ENCODE measurements around the gene TALDO1.

TALDO1 gene

DNA sequence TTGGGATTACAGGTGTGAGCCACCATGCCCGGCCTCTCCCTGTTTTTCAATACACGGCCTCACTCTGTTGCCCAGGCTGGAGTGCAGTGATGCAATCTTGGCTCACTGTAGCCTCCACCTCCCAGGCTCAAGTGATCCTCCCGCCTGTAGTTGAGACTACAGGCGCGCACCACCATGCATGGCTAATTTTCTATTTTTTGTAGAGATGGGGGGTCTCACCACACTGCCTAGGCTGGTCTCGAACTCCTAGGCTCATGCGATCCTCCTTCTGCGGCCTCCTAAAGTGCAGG lies 18.5 kb downstream of the TALDO1 start:
- TF ChIP-seq, protein P1, sequence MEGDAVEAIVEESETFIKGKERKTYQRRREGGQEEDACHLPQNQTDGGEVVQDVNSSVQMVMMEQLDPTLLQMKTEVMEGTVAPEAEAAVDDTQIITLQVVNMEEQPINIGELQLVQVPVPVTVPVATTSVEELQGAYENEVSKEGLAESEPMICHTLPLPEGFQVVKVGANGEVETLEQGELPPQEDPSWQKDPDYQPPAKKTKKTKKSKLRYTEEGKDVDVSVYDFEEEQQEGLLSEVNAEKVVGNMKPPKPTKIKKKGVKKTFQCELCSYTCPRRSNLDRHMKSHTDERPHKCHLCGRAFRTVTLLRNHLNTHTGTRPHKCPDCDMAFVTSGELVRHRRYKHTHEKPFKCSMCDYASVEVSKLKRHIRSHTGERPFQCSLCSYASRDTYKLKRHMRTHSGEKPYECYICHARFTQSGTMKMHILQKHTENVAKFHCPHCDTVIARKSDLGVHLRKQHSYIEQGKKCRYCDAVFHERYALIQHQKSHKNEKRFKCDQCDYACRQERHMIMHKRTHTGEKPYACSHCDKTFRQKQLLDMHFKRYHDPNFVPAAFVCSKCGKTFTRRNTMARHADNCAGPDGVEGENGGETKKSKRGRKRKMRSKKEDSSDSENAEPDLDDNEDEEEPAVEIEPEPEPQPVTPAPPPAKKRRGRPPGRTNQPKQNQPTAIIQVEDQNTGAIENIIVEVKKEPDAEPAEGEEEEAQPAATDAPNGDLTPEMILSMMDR (conservative IDR thresholded peaks at IDR 0.05; ENCODE audit: low read depth, low read length) = no peak
- DNase-seq (ENCODE audit: low read depth) = no peak
- H3K4me3 ChIP-seq (ENCODE audit: low read length) = no peak overlapping the region

DNA sequence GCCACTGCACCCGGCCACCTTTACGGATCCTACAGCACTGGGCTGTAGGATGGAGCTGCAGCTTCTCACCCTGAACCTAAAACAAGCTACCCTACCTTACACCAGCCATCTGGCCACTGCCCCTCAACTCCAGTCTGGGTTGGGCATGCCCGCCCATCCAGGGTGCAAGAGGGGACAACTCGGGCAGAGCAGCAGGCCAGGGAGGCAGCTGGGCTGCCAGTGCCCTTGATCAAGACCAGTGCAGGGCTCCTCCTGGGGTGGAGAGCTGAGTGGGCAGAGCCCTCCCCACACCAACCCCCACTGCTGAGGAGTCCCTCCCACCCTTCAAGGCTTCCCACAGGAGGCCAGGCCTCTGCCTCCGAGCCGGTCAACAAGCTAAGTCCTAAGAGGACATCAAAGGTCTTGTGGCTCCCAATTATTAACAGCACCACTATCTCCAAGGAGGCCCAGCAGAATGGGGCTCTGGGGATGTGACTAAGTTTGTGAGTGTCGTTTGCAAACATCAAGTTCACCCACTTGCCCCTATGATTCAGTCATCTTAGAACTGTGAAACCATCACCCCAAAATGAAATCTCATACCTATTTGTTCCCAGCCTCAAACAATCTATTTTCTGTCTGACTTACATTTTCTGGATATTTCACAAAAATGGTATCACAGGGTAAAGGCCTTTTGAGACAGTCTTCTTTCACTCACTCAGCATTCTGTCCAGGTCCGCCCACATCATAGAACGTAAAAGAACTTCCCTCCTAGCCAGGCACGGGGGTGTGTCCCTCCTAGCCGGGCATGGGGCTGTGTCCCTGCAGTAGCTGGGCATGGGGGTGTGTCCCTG lies 19.1 kb downstream of the TALDO1 start:
- TF ChIP-seq, protein P1 (conservative IDR thresholded peaks at IDR 0.05; ENCODE audit: low read depth, low read length) = no peak
- DNase-seq (ENCODE audit: low read depth) = no peak
- H3K4me3 ChIP-seq (ENCODE audit: low read length) = no peak overlapping the region

DNA sequence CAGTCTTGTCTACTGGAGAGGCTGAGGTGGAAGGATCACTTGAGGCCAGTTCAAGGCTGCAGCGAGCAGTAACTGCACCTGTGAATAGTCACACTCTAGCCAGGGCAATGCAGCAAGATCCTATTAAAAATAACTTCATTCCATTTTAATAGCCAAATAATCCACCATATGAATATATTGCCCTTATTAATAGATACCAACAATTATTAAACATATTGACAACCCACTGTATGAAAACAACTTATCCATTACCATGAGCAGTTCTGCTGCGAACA lies 19.6 kb downstream of the TALDO1 start:
- TF ChIP-seq, protein P1 (conservative IDR thresholded peaks at IDR 0.05; ENCODE audit: low read depth, low read length) = no peak
- DNase-seq (ENCODE audit: low read depth) = no peak
- H3K4me3 ChIP-seq (ENCODE audit: low read length) = no peak overlapping the region

DNA sequence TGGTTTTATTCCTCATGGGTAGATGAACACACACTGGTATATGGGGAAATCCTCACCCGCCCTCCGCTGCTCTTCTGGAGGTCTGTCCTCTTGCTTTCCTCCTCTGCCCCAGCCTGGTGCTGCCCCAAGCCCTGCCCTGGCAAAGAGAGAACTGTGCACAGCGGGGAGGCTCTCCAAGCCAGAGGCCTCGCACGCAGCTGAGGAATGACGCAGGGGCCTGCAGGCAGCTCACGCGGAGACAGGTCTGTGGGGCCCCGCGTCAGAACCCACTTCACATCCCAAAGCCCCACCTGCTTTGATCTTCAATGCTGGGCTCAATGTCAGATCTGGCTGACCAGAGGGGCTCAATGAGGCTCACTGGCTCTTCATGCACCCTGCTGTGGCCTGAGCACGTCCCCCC lies 20.0 kb downstream of the TALDO1 start:
- TF ChIP-seq, protein P1 (conservative IDR thresholded peaks at IDR 0.05; ENCODE audit: low read depth, low read length) = no peak
- DNase-seq (ENCODE audit: low read depth) = no peak
- H3K4me3 ChIP-seq (ENCODE audit: low read length) = no peak overlapping the region

DNA sequence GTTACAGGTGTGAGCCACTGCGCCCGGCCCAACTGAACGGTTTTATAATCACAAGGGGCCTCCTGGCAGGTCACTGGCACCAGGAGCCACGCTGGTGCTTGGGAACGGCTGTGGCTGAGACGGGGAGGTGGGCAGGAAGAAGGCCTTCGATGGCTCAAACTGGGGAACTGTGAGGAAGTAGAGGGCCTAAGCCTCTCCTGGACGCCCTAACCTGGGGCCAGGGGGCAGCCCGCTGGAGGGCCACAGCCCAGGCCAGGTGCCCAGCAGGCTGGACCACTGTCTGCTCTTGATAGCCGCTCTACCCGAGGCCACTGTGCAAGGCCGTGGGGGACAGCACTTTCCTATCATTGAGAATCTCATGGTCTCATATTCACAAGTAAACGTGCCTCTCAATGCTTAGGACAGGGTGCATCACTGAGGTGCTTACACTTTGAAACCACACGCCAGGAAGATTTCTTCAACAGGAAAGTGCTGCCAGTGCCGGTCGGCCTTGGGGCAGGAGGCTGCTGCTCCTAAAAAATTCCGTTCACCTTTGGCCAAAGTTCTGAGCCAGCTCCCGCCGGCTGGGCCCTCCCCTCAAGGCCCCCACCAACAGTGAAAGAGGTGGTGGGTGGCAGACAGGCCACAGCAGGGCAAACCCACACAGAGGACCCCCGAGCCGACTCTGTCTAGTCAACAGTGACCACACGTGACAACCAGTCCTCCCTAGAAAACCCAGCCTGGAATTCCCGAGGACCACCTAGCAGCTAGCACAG lies 22.8 kb downstream of the TALDO1 start:
- H3K4me3 ChIP-seq (ENCODE audit: low read length) = no peak overlapping the region
- TF ChIP-seq, protein P1 (conservative IDR thresholded peaks at IDR 0.05; ENCODE audit: low read depth, low read length) = no peak
- DNase-seq (ENCODE audit: low read depth) = no peak

DNA sequence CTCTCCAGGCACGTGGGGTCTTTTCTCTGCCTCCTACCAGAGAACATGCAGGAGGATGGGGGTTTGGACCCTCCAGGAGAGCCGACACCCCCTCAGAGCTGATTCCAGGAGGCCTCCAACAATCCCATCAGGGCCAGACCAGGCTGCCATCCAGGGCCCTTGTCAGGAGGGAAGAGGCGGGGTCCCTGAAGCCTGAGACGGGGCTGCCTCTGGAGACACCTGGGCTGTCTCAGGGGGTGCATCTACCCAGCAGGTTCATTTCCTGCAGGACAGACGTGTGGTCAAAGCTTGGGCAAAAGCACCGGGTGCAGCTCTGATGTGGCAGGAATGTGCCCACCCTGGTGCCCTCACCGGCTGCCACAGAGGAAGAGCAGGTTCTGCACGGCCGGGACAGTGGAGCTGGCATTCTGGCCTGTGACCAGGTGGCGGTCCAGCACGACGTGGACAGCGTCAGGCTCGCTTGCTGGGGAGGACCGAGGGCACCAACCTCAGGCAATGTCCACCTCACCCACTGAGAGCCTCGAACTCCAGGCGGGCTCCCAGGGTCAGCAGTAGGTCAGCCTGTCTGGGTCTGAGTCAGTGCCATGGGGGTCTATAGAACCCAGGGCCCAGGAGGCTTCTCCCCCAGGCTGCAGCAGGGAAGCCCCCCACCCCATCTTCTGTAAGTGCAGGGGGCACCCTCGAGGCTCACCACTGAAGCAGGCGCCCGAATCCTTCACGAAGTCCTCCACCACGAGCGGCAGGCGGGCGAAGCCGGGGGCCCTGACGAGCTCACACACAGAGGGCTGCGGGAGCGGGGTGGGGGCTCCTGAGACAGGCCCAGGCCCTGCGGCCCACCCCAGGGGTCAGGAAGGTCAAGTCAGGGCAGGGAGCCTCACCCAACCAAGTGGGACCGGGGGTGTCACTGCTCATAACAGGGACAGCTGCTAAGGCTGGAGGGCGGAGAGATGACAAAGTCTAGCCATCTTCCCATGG lies 23.7 kb downstream of the TALDO1 start:
- TF ChIP-seq, protein P1 (conservative IDR thresholded peaks at IDR 0.05; ENCODE audit: low read depth, low read length) = no peak
- no peak for DNase-seq (ENCODE audit: low read depth)
- no peak overlapping the region for H3K4me3 ChIP-seq (ENCODE audit: low read length)
